PC-9 (cell line): ENCODE measurements around the gene IL16.

Experiments
- CTCF ChIP-seq: fragments of 200-600 bp; sonication (generic); conservative IDR thresholded peaks from 2 replicates; pipeline ENCODE4 v1.6.1; 2017; ENCODE audit warnings: mixed run types, antibody characterized with exemption, mild to moderate bottlenecking, moderate library complexity
- EZH2 ChIP-seq: fragments of 200-600 bp; sonication (generic); IDR thresholded peaks from 2 replicates; pipeline ENCODE4 v1.8.0; 2017; ENCODE audit warnings: antibody characterized with exemption, low read depth

DNA sequence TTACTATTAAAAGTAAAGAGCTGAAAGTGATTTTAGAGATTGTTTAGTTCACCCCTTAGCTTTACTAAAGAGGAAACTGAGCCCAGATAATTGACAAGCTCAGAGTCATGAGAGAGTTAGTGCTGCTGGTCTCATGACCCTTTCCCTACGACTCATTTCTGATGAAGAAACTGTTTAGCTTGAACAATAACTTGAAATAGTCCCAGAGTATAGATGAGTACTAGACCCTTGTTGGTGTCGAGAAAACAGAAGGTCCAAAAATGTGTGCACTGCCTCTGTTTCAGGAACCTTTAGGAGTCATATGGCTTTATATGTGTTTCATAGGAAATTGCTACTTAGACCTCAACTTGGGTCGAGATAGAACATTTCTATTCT is 58.2 kb downstream of the IL16 start:
- TF ChIP-seq EZH2 (no peak), CTCF (no peak)
